Osteoblast (primary cell): Measurements from ENCODE around the gene GPR137B. TPM values are rescaled to one million over a fixed set of nuclear protein-coding genes. Genes with fewer than 3 reads are reported as not detected.

ENCODE experiments used
- DNase-seq: peaks from one replicate; pipeline ENCODE4 v3.0.0; 2011; ENCODE audit warnings: low spot score, mixed read lengths; ENCODE audit not compliant: insufficient read length; ENCODE audit errors: missing footprints
- H2AFZ ChIP-seq: 2 replicates; pipeline ENCODE4 v1.6.0; 2011; ENCODE audit warnings: mild to moderate bottlenecking, low read length
- H3K27ac ChIP-seq: 2 replicates; pipeline ENCODE4 v1.5.1; 2011; ENCODE audit warnings: mild to moderate bottlenecking, low read depth, low read length, moderate library complexity
- H3K27me3 ChIP-seq: 2 replicates; pipeline ENCODE4 v1.6.0; 2012; ENCODE audit warnings: mild to moderate bottlenecking, control low read depth, inconsistent platforms, low read length, moderate library complexity; ENCODE audit not compliant: insufficient read depth
- H3K36me3 ChIP-seq: 2 replicates; pipeline ENCODE4 v1.5.1; 2011; ENCODE audit warnings: mild to moderate bottlenecking, low read length, control low read depth, moderate library complexity; ENCODE audit not compliant: insufficient read depth
- H3K4me1 ChIP-seq: 2 replicates; pipeline ENCODE4 v1.5.1; 2011; ENCODE audit warnings: mild to moderate bottlenecking, low read length, control low read depth, moderate library complexity; ENCODE audit not compliant: insufficient read depth
- H3K4me2 ChIP-seq: 2 replicates; pipeline ENCODE4 v1.6.0; 2011; ENCODE audit warnings: mild to moderate bottlenecking, low read length; ENCODE audit not compliant: insufficient read depth
- H3K4me3 ChIP-seq: fragments of 200-600 bp; sonication (generic); 3 replicates; pipeline ENCODE4 v1.5.1; 2012; ENCODE audit warnings: mild to moderate bottlenecking, low read length, inconsistent platforms; ENCODE audit not compliant: insufficient read depth
- H3K79me2 ChIP-seq: 2 replicates; pipeline ENCODE4 v1.6.0; 2012; ENCODE audit warnings: mild to moderate bottlenecking, low read length, control low read depth, inconsistent platforms; ENCODE audit not compliant: insufficient read depth
- H3K9me3 ChIP-seq: 2 replicates; pipeline ENCODE4 v1.5.1; 2011; ENCODE audit warnings: low read depth, low read length, control low read depth
- H4K20me1 ChIP-seq: 2 replicates; pipeline ENCODE4 v1.6.0; 2012; ENCODE audit warnings: mild to moderate bottlenecking, low read length, control low read depth; ENCODE audit not compliant: insufficient read depth
- total RNA-seq: library from RNA; depleted of rRNA; stranded (reverse); fragments of >200 nt; gene quantifications from 2 replicates; pipeline ENCODE4 v1.2.3, GENCODE V29; 2012
- TF ChIP-seq, protein P1 (sequence below): IDR thresholded peaks from 2 replicates; pipeline ENCODE4 v1.5.1; 2011; ENCODE audit warnings: mild to moderate bottlenecking, low read depth, low read length, moderate library complexity; ENCODE audit errors: extremely low read depth

The GPR137B gene
- total RNA-seq, 1 donor = 23.5 TPM

DNA sequence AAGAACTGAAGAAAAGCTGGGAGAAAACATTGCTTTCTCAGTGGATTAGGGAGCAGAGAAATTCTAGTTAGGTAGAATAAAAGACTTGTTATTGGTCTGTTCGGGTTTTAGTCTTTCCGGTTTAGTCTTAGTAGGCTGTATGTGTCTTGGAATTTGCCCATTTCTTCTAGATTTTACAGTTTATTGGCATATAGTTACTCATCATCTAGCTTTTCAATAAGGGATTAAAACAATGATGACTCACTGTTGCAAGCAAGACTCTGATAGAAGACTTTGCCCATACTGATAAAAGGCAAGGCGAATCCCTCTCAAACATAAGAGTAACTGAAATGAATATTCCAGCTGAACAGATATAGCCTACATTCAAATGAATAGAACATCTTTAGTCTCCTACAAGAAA, 62.3 kb downstream of the GPR137B start:
- H3K4me3 ChIP-seq = no peak overlapping the region
- TF ChIP-seq, protein P1, sequence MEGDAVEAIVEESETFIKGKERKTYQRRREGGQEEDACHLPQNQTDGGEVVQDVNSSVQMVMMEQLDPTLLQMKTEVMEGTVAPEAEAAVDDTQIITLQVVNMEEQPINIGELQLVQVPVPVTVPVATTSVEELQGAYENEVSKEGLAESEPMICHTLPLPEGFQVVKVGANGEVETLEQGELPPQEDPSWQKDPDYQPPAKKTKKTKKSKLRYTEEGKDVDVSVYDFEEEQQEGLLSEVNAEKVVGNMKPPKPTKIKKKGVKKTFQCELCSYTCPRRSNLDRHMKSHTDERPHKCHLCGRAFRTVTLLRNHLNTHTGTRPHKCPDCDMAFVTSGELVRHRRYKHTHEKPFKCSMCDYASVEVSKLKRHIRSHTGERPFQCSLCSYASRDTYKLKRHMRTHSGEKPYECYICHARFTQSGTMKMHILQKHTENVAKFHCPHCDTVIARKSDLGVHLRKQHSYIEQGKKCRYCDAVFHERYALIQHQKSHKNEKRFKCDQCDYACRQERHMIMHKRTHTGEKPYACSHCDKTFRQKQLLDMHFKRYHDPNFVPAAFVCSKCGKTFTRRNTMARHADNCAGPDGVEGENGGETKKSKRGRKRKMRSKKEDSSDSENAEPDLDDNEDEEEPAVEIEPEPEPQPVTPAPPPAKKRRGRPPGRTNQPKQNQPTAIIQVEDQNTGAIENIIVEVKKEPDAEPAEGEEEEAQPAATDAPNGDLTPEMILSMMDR = no peak
- no peaks in the 10 kb centered on the region for H3K27me3 ChIP-seq
- no peaks in the 10 kb centered on the region for H4K20me1 ChIP-seq
- H3K4me1 ChIP-seq = peaks cover 13% of the 10 kb centered on the region
- H3K79me2 ChIP-seq = no peaks in the 10 kb centered on the region
- H2AFZ ChIP-seq = no peak overlapping the region
- no peaks in the 10 kb centered on the region for H3K9me3 ChIP-seq
- no peak overlapping the region for H3K27ac ChIP-seq
- H3K4me2 ChIP-seq = no peak overlapping the region
- no peak for DNase-seq
- no peaks in the 10 kb centered on the region for H3K36me3 ChIP-seq

DNA sequence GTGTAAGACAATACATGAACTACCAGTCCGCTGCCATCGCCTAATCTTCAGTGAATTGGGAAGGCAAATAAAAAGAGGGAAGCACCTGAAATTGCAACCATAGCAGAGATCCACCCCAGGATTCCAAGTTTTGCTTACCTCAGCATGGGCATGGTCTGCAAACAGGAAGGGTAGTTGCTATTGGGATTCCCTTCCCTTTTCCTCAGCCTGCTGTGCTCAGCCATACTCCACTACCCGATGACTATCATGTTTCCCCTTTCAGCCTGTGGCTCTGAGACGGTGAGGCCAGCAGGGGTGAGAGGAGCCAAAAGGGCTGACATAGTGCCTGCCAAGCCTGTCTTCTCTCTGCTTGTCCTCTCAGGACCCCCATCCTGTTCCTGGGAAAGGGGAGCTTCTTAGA, 64.2 kb downstream of the GPR137B start:
- no peak overlapping the region for H3K27ac ChIP-seq
- no peaks in the 10 kb centered on the region for H4K20me1 ChIP-seq
- TF ChIP-seq, protein P1 = no peak
- no peaks in the 10 kb centered on the region for H3K79me2 ChIP-seq
- no peak overlapping the region for H3K4me2 ChIP-seq
- no peak overlapping the region for H2AFZ ChIP-seq
- no peaks in the 10 kb centered on the region for H3K36me3 ChIP-seq
- H3K9me3 ChIP-seq = no peaks in the 10 kb centered on the region
- no peaks in the 10 kb centered on the region for H3K27me3 ChIP-seq
- H3K4me1 ChIP-seq = peaks cover 13% of the 10 kb centered on the region
- no peak overlapping the region for H3K4me3 ChIP-seq
- DNase-seq = no peak

DNA sequence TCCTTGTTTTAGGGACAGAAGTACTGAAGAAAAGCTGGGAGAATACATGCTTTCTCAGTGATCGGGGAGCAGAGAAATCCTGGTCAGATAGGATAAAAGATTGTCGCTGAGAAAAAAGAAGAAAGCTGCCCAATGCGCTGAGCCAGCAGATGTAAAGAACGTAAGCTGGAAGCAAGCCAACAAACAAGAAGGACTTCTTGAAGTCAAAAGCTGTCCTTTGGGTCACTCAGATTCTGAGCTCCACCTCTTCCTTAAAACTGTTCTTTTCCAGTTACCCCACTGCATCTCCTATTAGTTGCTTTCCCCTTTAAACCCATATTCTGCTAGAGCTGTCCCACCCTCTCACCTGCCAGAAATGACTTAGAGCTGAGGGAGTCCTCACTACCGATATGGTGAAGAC, 64.8 kb downstream of the GPR137B start:
- peaks cover 13% of the 10 kb centered on the region for H3K4me1 ChIP-seq
- H3K79me2 ChIP-seq = no peaks in the 10 kb centered on the region
- H4K20me1 ChIP-seq = no peaks in the 10 kb centered on the region
- no peak overlapping the region for H2AFZ ChIP-seq
- DNase-seq = no peak
- H3K27me3 ChIP-seq = no peaks in the 10 kb centered on the region
- H3K36me3 ChIP-seq = no peaks in the 10 kb centered on the region
- no peaks in the 10 kb centered on the region for H3K9me3 ChIP-seq
- no peak overlapping the region for H3K4me3 ChIP-seq
- no peak overlapping the region for H3K4me2 ChIP-seq
- no peak overlapping the region for H3K27ac ChIP-seq
- TF ChIP-seq, protein P1 = no peak

DNA sequence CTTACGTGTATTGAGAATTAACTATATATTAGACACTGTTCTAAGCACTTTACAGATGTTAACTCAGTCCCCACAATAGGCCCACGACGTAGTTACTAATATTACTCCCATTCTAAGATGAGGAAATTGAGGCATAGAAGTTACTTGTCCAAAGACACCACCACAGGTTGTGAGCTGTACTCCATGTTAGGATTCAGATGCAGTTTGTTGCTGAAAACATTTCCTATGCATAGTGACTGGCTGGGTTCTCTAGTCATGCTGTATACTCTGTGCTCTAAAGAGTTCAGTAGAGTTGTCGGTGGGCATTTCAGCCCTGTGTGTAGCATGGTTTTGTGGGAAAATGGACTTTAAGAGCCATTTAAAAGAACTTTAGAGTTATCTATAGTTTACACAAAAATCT, 65.2 kb downstream of the GPR137B start:
- no peaks in the 10 kb centered on the region for H3K9me3 ChIP-seq
- DNase-seq = no peak
- no peak overlapping the region for H2AFZ ChIP-seq
- no peaks in the 10 kb centered on the region for H3K27me3 ChIP-seq
- TF ChIP-seq, protein P1 = no peak
- no peaks in the 10 kb centered on the region for H4K20me1 ChIP-seq
- H3K27ac ChIP-seq = no peak overlapping the region
- H3K36me3 ChIP-seq = no peaks in the 10 kb centered on the region
- H3K79me2 ChIP-seq = no peaks in the 10 kb centered on the region
- no peak overlapping the region for H3K4me2 ChIP-seq
- no peak overlapping the region for H3K4me3 ChIP-seq
- peaks cover 13% of the 10 kb centered on the region for H3K4me1 ChIP-seq
